K562 (cell line): ENCODE results near the gene NDUFB3. TPM values are rescaled to one million over a fixed set of nuclear protein-coding genes. Genes with fewer than 3 reads are reported as not detected.

Experiments
- FOXK2 ChIP-seq, 2 experiments: fragments of 450-650 bp; IDR thresholded peaks in 1 of 2; conservative IDR thresholded peaks in 1 of 2; 2 replicates each; pipeline ENCODE4 v1.6.1; 2016; ENCODE audit warnings: low read depth in 2 of 2, mild to moderate bottlenecking in 1 of 2
- HDAC1 ChIP-seq, 2 experiments: fragments of 450-650 bp; IDR thresholded peaks; 2 replicates each; pipeline ENCODE4 v1.6.1; 2016 to 2017; ENCODE audit warnings: inconsistent platforms in 1 of 2, mild to moderate bottlenecking in 1 of 2, moderate library complexity in 1 of 2
- HMBOX1 ChIP-seq: sonication (generic); IDR thresholded peaks from 2 replicates; pipeline ENCODE4 v1.6.1; 2016
- JUN ChIP-seq, 2 experiments: sonication (generic) in 1 of 2; formaldehyde crosslinking in 1 of 2; IDR thresholded peaks; 2 replicates each; pipeline versions ENCODE4 v1.6.1 to v1.8.0; 2012 to 2022; ENCODE audit warnings: borderline replicate concordance in 2 of 2, mild to moderate bottlenecking in 2 of 2, improper control_type of control experiment in 1 of 2, low read depth in 1 of 2, low read length in 1 of 2, missing genetic modification reagents in 1 of 2
- JUND ChIP-seq, 2 experiments: IDR thresholded peaks; 2 replicates in 1 of 2; 3 replicates in 1 of 2; pipeline ENCODE4 v1.6.1; 2011; ENCODE audit warnings: borderline replicate concordance in 2 of 2, low read depth in 2 of 2, low read length in 2 of 2, improper control_type of control experiment in 1 of 2, missing biosample characterization in 1 of 2, missing genetic modification characterization in 1 of 2, missing genetic modification reagents in 1 of 2
- MAFG ChIP-seq: fragments of 450-650 bp; conservative IDR thresholded peaks from 2 replicates; pipeline ENCODE4 v1.6.1; 2016; ENCODE audit warnings: missing genetic modification characterization, missing compliant biosample characterization
- MYBL2 ChIP-seq, 2 experiments: fragments of 450-650 bp in 1 of 2; sonication (generic) in 1 of 2; formaldehyde crosslinking in 1 of 2; IDR thresholded peaks; 2 replicates each; pipeline versions ENCODE4 v1.6.1 to v1.8.1; 2017 to 2022; ENCODE audit warnings: borderline replicate concordance in 1 of 2, inconsistent platforms in 1 of 2, low read depth in 1 of 2, mild to moderate bottlenecking in 1 of 2, missing genetic modification reagents in 1 of 2, moderate library complexity in 1 of 2
- SMARCA4 ChIP-seq: fragments of 450-650 bp; IDR thresholded peaks from 2 replicates; pipeline ENCODE4 v1.6.1; 2016
- SMARCE1 ChIP-seq: fragments of 450-650 bp; IDR thresholded peaks from 2 replicates; pipeline ENCODE4 v1.7.1; 2016; ENCODE audit warnings: mild to moderate bottlenecking
- ZBTB49 ChIP-seq: sonication (generic); formaldehyde crosslinking; IDR thresholded peaks from 2 replicates; pipeline ENCODE4 v1.8.0; 2022; ENCODE audit warnings: missing genetic modification reagents, mild to moderate bottlenecking, borderline replicate concordance
- ZNF3 ChIP-seq: fragments of 250-450 bp; sonication (Bioruptor Pico); IDR thresholded peaks from 2 replicates; pipeline ENCODE4 v1.5.0; 2021; ENCODE audit warnings: mild to moderate bottlenecking, moderate library complexity
- polyA plus RNA-seq, 8 experiments: library from polyadenylated mRNA; depleted of rRNA in 4 of 8; stranded (reverse) in 5 of 8; unstranded in 3 of 8; fragments of >200 nt; fragmentation: Nextera tagmentation in 2 of 8; fragmentation: Illumina TruSeq in 1 of 8; extraction: Ambion mirVana in 2 of 8; extraction: Trizol in 1 of 8; gene quantifications; 2 replicates each; pipeline versions ENCODE4 v1.2.1 to v1.2.3, GENCODE V29; 2011 to 2014; ENCODE audit warnings: inconsistent platforms in 1 of 8, missing spikeins in 1 of 8
- total RNA-seq, 7 experiments: library from RNA; depleted of rRNA in 6 of 7; stranded (reverse); fragments of >200 nt in 6 of 7; fragmentation: Illumina TruSeq in 2 of 7; extraction: Trizol in 2 of 7; gene quantifications; 2 replicates each; pipeline versions ENCODE4 v1.2.1 to v1.2.3, GENCODE V29; 2011 to 2021; ENCODE audit warnings: low replicate concordance in 1 of 7
- TF ChIP-seq, protein P1 (sequence below): sonication (generic); formaldehyde crosslinking; IDR thresholded peaks from 2 replicates; pipeline ENCODE4 v1.8.0; 2022; ENCODE audit warnings: mild to moderate bottlenecking, missing genetic modification reagents
- TF ChIP-seq, protein P2 (sequence below): fragments of 450-650 bp; conservative IDR thresholded peaks from 2 replicates; pipeline ENCODE4 v1.6.1; 2016; ENCODE audit warnings: missing genetic modification characterization, low read depth, mild to moderate bottlenecking, control low read depth, missing compliant biosample characterization
- TF ChIP-seq, protein P3 (sequence below): sonication (generic); formaldehyde crosslinking; IDR thresholded peaks from 2 replicates; pipeline ENCODE4 v1.8.0; 2022; ENCODE audit warnings: missing genetic modification reagents, mild to moderate bottlenecking, moderate library complexity, borderline replicate concordance

NDUFB3 gene
- total and polyA plus RNA-seq, 9 of the 15 experiments (the other 6 are each of a cell fraction or from before 2014, with no cell fraction given) = 126 to 786 (median 156) TPM

- TF ChIP-seq JUN (IDR thresholded peaks at IDR 0.05; ENCODE audit: borderline replicate concordance, low read depth, low read length) (peak; percentile 31; the same call in 1 of the 2 replicates), JUN (CRISPR knock-in tag; IDR thresholded peaks at IDR 0.05; ENCODE audit: borderline replicate concordance) (no peak), MAFG (tag) (peak; percentile 23; the same call in 1 of the 2 replicates), HDAC1 (IDR thresholded peaks at IDR 0.05) (peak in 1 of 2 experiments; percentile 38; a peak in 2 of 4 replicates), SMARCA4 (peak; percentile 86), SMARCE1 (peak; percentile 80), MYBL2 (IDR thresholded peaks at IDR 0.05; ENCODE audit: low read depth) (no peak), MYBL2 (CRISPR knock-in tag; IDR thresholded peaks at IDR 0.05; ENCODE audit: borderline replicate concordance) (no peak), FOXK2 (conservative IDR thresholded peaks at IDR 0.05 in 1 of 2, IDR thresholded peaks at IDR 0.05 in 1 of 2; ENCODE audit: low read depth in 2 of 2) (peak; percentile 48 to 49), ZNF3 (CRISPR knock-in tag) (no peak), HMBOX1 (peak; percentile 97), ZBTB49 (CRISPR knock-in tag) (no peak), JUND (IDR thresholded peaks at IDR 0.05; ENCODE audit: borderline replicate concordance, low read depth, low read length) (peak; percentile 84), JUND (tag; IDR thresholded peaks at IDR 0.05; ENCODE audit: borderline replicate concordance, low read depth, low read length) (peak; percentile 75; the same call in 2 of the 3 replicates)
- TF ChIP-seq, protein P1, sequence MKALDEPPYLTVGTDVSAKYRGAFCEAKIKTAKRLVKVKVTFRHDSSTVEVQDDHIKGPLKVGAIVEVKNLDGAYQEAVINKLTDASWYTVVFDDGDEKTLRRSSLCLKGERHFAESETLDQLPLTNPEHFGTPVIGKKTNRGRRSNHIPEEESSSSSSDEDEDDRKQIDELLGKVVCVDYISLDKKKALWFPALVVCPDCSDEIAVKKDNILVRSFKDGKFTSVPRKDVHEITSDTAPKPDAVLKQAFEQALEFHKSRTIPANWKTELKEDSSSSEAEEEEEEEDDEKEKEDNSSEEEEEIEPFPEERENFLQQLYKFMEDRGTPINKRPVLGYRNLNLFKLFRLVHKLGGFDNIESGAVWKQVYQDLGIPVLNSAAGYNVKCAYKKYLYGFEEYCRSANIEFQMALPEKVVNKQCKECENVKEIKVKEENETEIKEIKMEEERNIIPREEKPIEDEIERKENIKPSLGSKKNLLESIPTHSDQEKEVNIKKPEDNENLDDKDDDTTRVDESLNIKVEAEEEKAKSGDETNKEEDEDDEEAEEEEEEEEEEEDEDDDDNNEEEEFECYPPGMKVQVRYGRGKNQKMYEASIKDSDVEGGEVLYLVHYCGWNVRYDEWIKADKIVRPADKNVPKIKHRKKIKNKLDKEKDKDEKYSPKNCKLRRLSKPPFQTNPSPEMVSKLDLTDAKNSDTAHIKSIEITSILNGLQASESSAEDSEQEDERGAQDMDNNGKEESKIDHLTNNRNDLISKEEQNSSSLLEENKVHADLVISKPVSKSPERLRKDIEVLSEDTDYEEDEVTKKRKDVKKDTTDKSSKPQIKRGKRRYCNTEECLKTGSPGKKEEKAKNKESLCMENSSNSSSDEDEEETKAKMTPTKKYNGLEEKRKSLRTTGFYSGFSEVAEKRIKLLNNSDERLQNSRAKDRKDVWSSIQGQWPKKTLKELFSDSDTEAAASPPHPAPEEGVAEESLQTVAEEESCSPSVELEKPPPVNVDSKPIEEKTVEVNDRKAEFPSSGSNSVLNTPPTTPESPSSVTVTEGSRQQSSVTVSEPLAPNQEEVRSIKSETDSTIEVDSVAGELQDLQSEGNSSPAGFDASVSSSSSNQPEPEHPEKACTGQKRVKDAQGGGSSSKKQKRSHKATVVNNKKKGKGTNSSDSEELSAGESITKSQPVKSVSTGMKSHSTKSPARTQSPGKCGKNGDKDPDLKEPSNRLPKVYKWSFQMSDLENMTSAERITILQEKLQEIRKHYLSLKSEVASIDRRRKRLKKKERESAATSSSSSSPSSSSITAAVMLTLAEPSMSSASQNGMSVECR = 0 out of 2 replicates have a peak, but pooled peaks have one; percentile 16
- TF ChIP-seq, protein P2, sequence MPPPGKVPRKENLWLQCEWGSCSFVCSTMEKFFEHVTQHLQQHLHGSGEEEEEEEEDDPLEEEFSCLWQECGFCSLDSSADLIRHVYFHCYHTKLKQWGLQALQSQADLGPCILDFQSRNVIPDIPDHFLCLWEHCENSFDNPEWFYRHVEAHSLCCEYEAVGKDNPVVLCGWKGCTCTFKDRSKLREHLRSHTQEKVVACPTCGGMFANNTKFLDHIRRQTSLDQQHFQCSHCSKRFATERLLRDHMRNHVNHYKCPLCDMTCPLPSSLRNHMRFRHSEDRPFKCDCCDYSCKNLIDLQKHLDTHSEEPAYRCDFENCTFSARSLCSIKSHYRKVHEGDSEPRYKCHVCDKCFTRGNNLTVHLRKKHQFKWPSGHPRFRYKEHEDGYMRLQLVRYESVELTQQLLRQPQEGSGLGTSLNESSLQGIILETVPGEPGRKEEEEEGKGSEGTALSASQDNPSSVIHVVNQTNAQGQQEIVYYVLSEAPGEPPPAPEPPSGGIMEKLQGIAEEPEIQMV (tag) = no peak
- TF ChIP-seq, protein P3, sequence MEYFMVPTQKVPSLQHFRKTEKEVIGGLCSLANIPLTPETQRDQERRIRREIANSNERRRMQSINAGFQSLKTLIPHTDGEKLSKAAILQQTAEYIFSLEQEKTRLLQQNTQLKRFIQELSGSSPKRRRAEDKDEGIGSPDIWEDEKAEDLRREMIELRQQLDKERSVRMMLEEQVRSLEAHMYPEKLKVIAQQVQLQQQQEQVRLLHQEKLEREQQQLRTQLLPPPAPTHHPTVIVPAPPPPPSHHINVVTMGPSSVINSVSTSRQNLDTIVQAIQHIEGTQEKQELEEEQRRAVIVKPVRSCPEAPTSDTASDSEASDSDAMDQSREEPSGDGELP (CRISPR knock-in tag) = peak; percentile 36; the same call in 1 of the 2 replicates
Measured at GRCh38 chr2:201130524-201131186, 58.9 kb downstream of the NDUFB3 start (continued).
